IMR-90 (cell line): Measurements from ENCODE around the gene CAMTA2. TPM values are rescaled to one million over a fixed set of nuclear protein-coding genes. Genes with fewer than 3 reads are reported as not detected.

Experiments
- ATAC-seq: fragments of 200-7000 bp; cut with Tn5 transposase; 2 replicates; pipeline ENCODE4 v1.9.1; 2020; ENCODE audit warnings: low read depth, mild to moderate bottlenecking, moderate library complexity
- BruUV-seq: library from RNA; stranded (reverse); fragments of 400-500 nt; replicated peaks from 2 replicates; lab custom pipeline; 2021; lab: Mats Ljungman, UMichigan
- CTCF ChIA-PET: fragments of 300-600 bp; formaldehyde crosslinking; extraction: SDS; loops from one replicate; lab custom pipeline; 2021; ENCODE audit warnings: antibody characterized with exemption; lab: Yijun Ruan, JAX
- POLR2A ChIA-PET: fragments of 300-600 bp; sonication (Branson Sonifier 250); formaldehyde crosslinking; loops from one replicate; lab custom pipeline; 2022; ENCODE audit warnings: antibody characterized with exemption; ENCODE audit not compliant: unreplicated experiment; lab: Charles Lee
- DNase-seq: peaks from one replicate; pipeline ENCODE4 v3.0.0; 2013
- H2AFZ ChIP-seq: replicated peaks from 2 replicates; pipeline ENCODE3; 2013; ENCODE audit warnings: low read length, mild to moderate bottlenecking; ENCODE audit not compliant: poor library complexity
- H2AK5ac ChIP-seq: 2 replicates; pipeline ENCODE4 v1.6.1; 2013; ENCODE audit warnings: low read depth, low read length, inconsistent platforms
- H2AK9ac ChIP-seq: replicated peaks from 2 replicates; pipeline ENCODE3; 2013; ENCODE audit warnings: mild to moderate bottlenecking, low read depth, low read length, moderate library complexity; ENCODE audit not compliant: poor library complexity
- H2BK120ac ChIP-seq: 2 replicates; pipeline ENCODE4 v1.6.1; 2013; ENCODE audit warnings: low read depth, low read length, inconsistent platforms
- H2BK15ac ChIP-seq: 3 replicates; pipeline ENCODE4 v1.6.1; 2013; ENCODE audit warnings: low read depth, low read length, inconsistent platforms
- H2BK20ac ChIP-seq: 2 replicates; pipeline ENCODE4 v1.6.1; 2013; ENCODE audit warnings: low read depth, mild to moderate bottlenecking, inconsistent platforms, low read length, moderate library complexity
- H2BK5ac ChIP-seq: 2 replicates; pipeline ENCODE4 v1.6.1; 2013; ENCODE audit warnings: mild to moderate bottlenecking, low read depth, low read length, inconsistent platforms; ENCODE audit not compliant: poor library complexity, severe bottlenecking
- H3K14ac ChIP-seq: replicated peaks from 2 replicates; pipeline ENCODE4 v1.6.1; 2013; ENCODE audit warnings: low read depth, low read length, inconsistent platforms
- H3K18ac ChIP-seq: 2 replicates; pipeline ENCODE4 v1.6.1; 2013; ENCODE audit warnings: low read depth, low read length, control low read depth
- H3K23ac ChIP-seq: 2 replicates; pipeline ENCODE4 v1.6.1; 2013; ENCODE audit warnings: low read depth, low read length, inconsistent platforms
- H3K27ac ChIP-seq: 2 replicates; pipeline ENCODE4 v1.5.1; 2013; ENCODE audit warnings: mild to moderate bottlenecking, control low read depth, low read length; ENCODE audit not compliant: insufficient read depth
- H3K27me3 ChIP-seq: 2 replicates; pipeline ENCODE4 v1.6.1; 2013; ENCODE audit warnings: low read length; ENCODE audit not compliant: control insufficient read depth, insufficient read depth
- H3K36me3 ChIP-seq: 2 replicates; pipeline ENCODE4 v1.6.1; 2013; ENCODE audit warnings: low read length, mixed read lengths; ENCODE audit not compliant: control insufficient read depth, insufficient read depth
- H3K4ac ChIP-seq: 2 replicates; pipeline ENCODE4 v1.6.1; 2013; ENCODE audit warnings: low read depth, low read length, inconsistent platforms
- H3K4me1 ChIP-seq: 2 replicates; pipeline ENCODE4 v1.6.1; 2013; ENCODE audit warnings: low read length, mixed read lengths; ENCODE audit not compliant: control insufficient read depth, insufficient read depth
- H3K4me2 ChIP-seq: 2 replicates; pipeline ENCODE4 v1.6.1; 2013; ENCODE audit warnings: low read depth, mild to moderate bottlenecking, control low read depth, low read length, moderate library complexity
- H3K4me3 ChIP-seq: 2 replicates; pipeline ENCODE4 v1.5.1; 2013; ENCODE audit warnings: low read depth, mild to moderate bottlenecking, control low read depth, low read length, moderate library complexity; ENCODE audit not compliant: insufficient read depth
- H3K56ac ChIP-seq: 2 replicates; pipeline ENCODE4 v1.6.1; 2013; ENCODE audit warnings: low read length, inconsistent platforms; ENCODE audit not compliant: insufficient read depth; ENCODE audit errors: extremely low read depth
- H3K79me1 ChIP-seq, 2 experiments: 2 replicates each; pipeline ENCODE4 v1.6.1; 2013; ENCODE audit warnings: low read length in 2 of 2, inconsistent platforms in 1 of 2, low read depth in 1 of 2
- H3K9ac ChIP-seq: 2 replicates; pipeline ENCODE4 v1.6.1; 2013; ENCODE audit warnings: low read depth, low read length, control low read depth
- H3K9me1 ChIP-seq: 2 replicates; pipeline ENCODE4 v1.6.1; 2013; ENCODE audit warnings: low read length, inconsistent platforms; ENCODE audit not compliant: insufficient read depth
- H3K9me3 ChIP-seq: 2 replicates; pipeline ENCODE4 v1.6.1; 2013; ENCODE audit warnings: low read length; ENCODE audit not compliant: control insufficient read depth, insufficient read depth
- H4K20me1 ChIP-seq: 2 replicates; pipeline ENCODE4 v1.6.1; 2013; ENCODE audit warnings: low read length, inconsistent platforms; ENCODE audit not compliant: insufficient read depth
- H4K5ac ChIP-seq: 2 replicates; pipeline ENCODE4 v1.6.1; 2013; ENCODE audit warnings: mild to moderate bottlenecking, low read depth, low read length, control low read depth
- H4K8ac ChIP-seq, 2 experiments: 2 replicates each; pipeline ENCODE4 v1.6.1; 2013; ENCODE audit warnings: low read depth in 2 of 2, low read length in 2 of 2, control low read depth in 1 of 2, inconsistent platforms in 1 of 2
- H4K91ac ChIP-seq: 2 replicates; pipeline ENCODE4 v1.6.1; 2013; ENCODE audit warnings: low read depth, low read length, inconsistent platforms; ENCODE audit not compliant: insufficient read depth
- CHD1 ChIP-seq: IDR thresholded peaks from 2 replicates; pipeline ENCODE4 v1.6.1; 2012; ENCODE audit warnings: low read depth, low read length, improper control_type of control experiment
- CTCF ChIP-seq: conservative IDR thresholded peaks from 2 replicates; pipeline ENCODE4 v1.5.1; 2012; ENCODE audit warnings: mild to moderate bottlenecking, low read depth, low read length, improper control_type of control experiment
- MXI1 ChIP-seq: IDR thresholded peaks from 2 replicates; pipeline ENCODE4 v1.6.1; 2012; ENCODE audit warnings: low read depth, mild to moderate bottlenecking, low read length, moderate library complexity, borderline replicate concordance
- RAD21 ChIP-seq: IDR thresholded peaks from 2 replicates; pipeline ENCODE4 v1.6.1; 2012; ENCODE audit warnings: low read length, improper control_type of control experiment
- SMC3 ChIP-seq: fragments of 150-350 bp; IDR thresholded peaks from 2 replicates; pipeline ENCODE4 v1.6.1; 2016; ENCODE audit warnings: low read depth, mild to moderate bottlenecking, antibody characterized with exemption, low read length, moderate library complexity
- USF2 ChIP-seq: fragments of 150-350 bp; IDR thresholded peaks from 2 replicates; pipeline ENCODE4 v1.6.1; 2017; ENCODE audit warnings: mild to moderate bottlenecking, antibody characterized with exemption, low read length, low read depth
- WGBS, 2 experiments: methylation state at CpG; one replicate each; pipeline versions ENCODE4 v1.1.5 to v1.1.7; 2013; ENCODE audit warnings: missing lambda C conversion rate in 2 of 2; ENCODE audit not compliant: insufficient read length in 1 of 2; ENCODE audit errors: extremely low coverage in 2 of 2; 5-methylcytosine and 5-hydroxymethylcytosine counted together
- dilution Hi-C: fragments of 300-500 bp; cut with HindIII; formaldehyde crosslinking; loops from one replicate; pipeline ENCODE4 v1.14.3; 2018; ENCODE audit warnings: low sequenced_read_pairs; ENCODE audit not compliant: unreplicated experiment
- in situ Hi-C: fragments of 300-500 bp; cut with MboI; formaldehyde crosslinking; loops from 3 replicates; pipeline ENCODE4 v1.14.3; 2019; ENCODE audit warnings: low sequenced_read_pairs, inconsistent platforms, mixed read lengths
- intact Hi-C: fragments of 100-400 bp; cut with micrococcal nuclease; formaldehyde crosslinking; loops from 2 replicates; pipeline ENCODE4 v1.10.0; 2022
- polyA plus RNA-seq, 3 experiments: library from polyadenylated mRNA; depleted of rRNA; stranded (reverse); fragments of >200 nt; gene quantifications; 2 replicates each; pipeline ENCODE4 v1.2.3, GENCODE V29; 2012; ENCODE audit warnings: low replicate concordance in 1 of 3
- total RNA-seq: library from RNA; depleted of rRNA; stranded (reverse); fragments of >200 nt; gene quantifications from 2 replicates; pipeline ENCODE4 v1.2.3, GENCODE V29; 2012

Gene CAMTA2
- total and polyA plus RNA-seq, 2 of the 4 experiments (the other 2 are of a cell fraction) = 1.4 to 54.7 TPM

GRCh38 chr17:4934173-4934979, 53.1 kb downstream of the CAMTA2 start:
- Histone ChIP-seq H3K4me2 (no peak overlapping the region), H3K4me3 (no peak overlapping the region), H3K4ac (no peak overlapping the region), H3K27me3 (no peaks in the 10 kb centered on the region), H3K4me1 (peaks cover 11% of the 10 kb centered on the region), H3K23ac (0 out of 2 replicates have a peak overlapping the region, but pooled peaks have one; percentile 31), H3K36me3 (peaks cover 19% of the 10 kb centered on the region), H3K9me3 (no peaks in the 10 kb centered on the region), H2BK5ac (no peak overlapping the region), H4K91ac (no peak overlapping the region), H2BK15ac (no peak overlapping the region), H3K79me1 (peaks cover 9 to 18% of the 10 kb centered on the region in 2 experiments; a peak in 3 of 4 replicates), H3K9me1 (peaks cover 17% of the 10 kb centered on the region), H2AFZ (peak overlapping the region; percentile 87), H2BK120ac (no peak overlapping the region), H3K56ac (no peak overlapping the region), H2AK5ac (0 out of 2 replicates have a peak overlapping the region, but pooled peaks have one; percentile 16), H3K14ac (0 out of 2 replicates have a peak overlapping the region, but pooled peaks have one; percentile 68), H4K5ac (no peak overlapping the region), H4K20me1 (0 out of 2 replicates have a peak, but pooled peaks cover 7% of the 10 kb centered on the region), H3K27ac (no peak overlapping the region), H4K8ac (peak overlapping the region in 1 of 2 experiments; percentile 92; a peak in 2 of 4 replicates), H3K9ac (peak overlapping the region; percentile 53; the same call in 1 of the 2 replicates), H2BK20ac (no peak overlapping the region), H3K18ac (no peak overlapping the region), H2AK9ac (peak overlapping the region; percentile 90)
- peak; percentile 38 for DNase-seq
- 58% methylated on average over 4 of the region's 14 CpGs; no CpG with 5 or more reads in 1 of the 2 experiments for WGBS, 2 experiments
- no TSS peak for BruUV-seq
- in situ Hi-C loops = no loop called here
- dilution Hi-C loops = no loop called here
- intact Hi-C loops = no loop called here
- POLR2A ChIA-PET = interaction anchor here (0.7 kb wide), 2 partner anchors 14 to 20 kb away, joined by 7 to 14 read pairs; partner anchors contain the start of gene PFN1
- peak; percentile 80 for ATAC-seq
- TF ChIP-seq CHD1 (no peak), USF2 (no peak), RAD21 (no peak), MXI1 (no peak), SMC3 (0 out of 2 replicates have a peak, but pooled peaks have one; percentile 22), CTCF (peak; percentile 34; the same call in 1 of the 2 replicates)
- CTCF ChIA-PET = interaction anchor here (0.5 kb wide), 1 partner anchor 21 kb away, joined by 4 read pairs; no protein-coding TSS in a partner anchor
